Neural cell (in vitro differentiated cells): ENCODE data around the gene ACP1. TPM values are rescaled to one million over a fixed set of nuclear protein-coding genes. Genes with fewer than 3 reads are reported as not detected.

ENCODE experiments used
- H2AFZ ChIP-seq: fragments of 200-600, 300-800 bp; sonication (generic), shearing (Covaris generic); 2 replicates; pipeline ENCODE4 v1.6.0; 2014; ENCODE audit warnings: low read depth, mild to moderate bottlenecking, antibody characterized with exemption, low read length, moderate library complexity
- H3F3A ChIP-seq: fragments of 200-600 bp; shearing (Covaris generic); 2 replicates; pipeline ENCODE4 v1.6.1; 2016; ENCODE audit warnings: mild to moderate bottlenecking, moderate library complexity, mixed read lengths, antibody characterized with exemption, low read length; ENCODE audit not compliant: insufficient read depth, poor library complexity, severe bottlenecking
- H3K27ac ChIP-seq: fragments of 200-600, 300-800 bp; sonication (generic), shearing (Covaris generic); 2 replicates; pipeline ENCODE4 v1.5.1; 2014; ENCODE audit warnings: mild to moderate bottlenecking, low read length, moderate library complexity
- H3K27me3 ChIP-seq: fragments of 300-800, 200-600 bp; sonication (generic), shearing (Covaris generic); 2 replicates; pipeline ENCODE4 v1.6.0; 2014; ENCODE audit warnings: mild to moderate bottlenecking, low read depth, low read length, moderate library complexity; ENCODE audit not compliant: insufficient read depth
- H3K36me3 ChIP-seq: fragments of 300-800, 200-600 bp; sonication (generic), shearing (Covaris generic); 2 replicates; pipeline ENCODE4 v1.5.1; 2014; ENCODE audit warnings: mild to moderate bottlenecking, antibody characterized with exemption, low read length, moderate library complexity; ENCODE audit not compliant: insufficient read depth
- H3K4me2 ChIP-seq: fragments of 300-800, 200-600 bp; sonication (generic), shearing (Covaris generic); 2 replicates; pipeline ENCODE4 v1.6.0; 2014; ENCODE audit warnings: mild to moderate bottlenecking, low read length
- H3K4me3 ChIP-seq: fragments of 300-800, 200-600 bp; sonication (generic), shearing (Covaris generic); 2 replicates; pipeline ENCODE4 v1.5.1; 2014; ENCODE audit warnings: mild to moderate bottlenecking, low read length, moderate library complexity
- H3K79me2 ChIP-seq: fragments of 200-600 bp; shearing (Covaris generic); replicated peaks from 2 replicates; pipeline ENCODE4 v1.6.0; 2014; ENCODE audit warnings: mild to moderate bottlenecking, low read length, moderate library complexity; ENCODE audit not compliant: insufficient read depth
- H3K9ac ChIP-seq: fragments of 300-800, 200-600 bp; sonication (generic), shearing (Covaris generic); 2 replicates; pipeline ENCODE4 v1.6.1; 2016; ENCODE audit warnings: mild to moderate bottlenecking, low read length, mixed read lengths
- H3K9me2 ChIP-seq: fragments of 200-600 bp; shearing (Covaris generic); 2 replicates; pipeline ENCODE4 v1.6.1; 2016; ENCODE audit warnings: mild to moderate bottlenecking, low read length, mixed read lengths; ENCODE audit not compliant: insufficient read depth
- H3K9me3 ChIP-seq: fragments of 200-600, 300-800 bp; sonication (generic), shearing (Covaris generic); 2 replicates; pipeline ENCODE4 v1.6.1; 2016; ENCODE audit warnings: mild to moderate bottlenecking, mixed run types, low read length, moderate library complexity, mixed read lengths
- H4K20me1 ChIP-seq: fragments of 200-600 bp; shearing (Covaris generic); 2 replicates; pipeline ENCODE4 v1.6.1; 2016; ENCODE audit warnings: mild to moderate bottlenecking, mixed run types; ENCODE audit not compliant: insufficient read depth
- CTCF ChIP-seq: fragments of 450-650 bp; IDR thresholded peaks from 2 replicates; pipeline ENCODE4 v1.5.1; 2014; ENCODE audit warnings: antibody characterized with exemption, mild to moderate bottlenecking, moderate library complexity; ENCODE audit not compliant: poor library complexity, severe bottlenecking
- EP300 ChIP-seq: fragments of 450-650 bp; conservative IDR thresholded peaks from 2 replicates; pipeline ENCODE4 v1.6.1; 2014; ENCODE audit warnings: antibody characterized with exemption, mild to moderate bottlenecking, moderate library complexity; ENCODE audit not compliant: poor library complexity, severe bottlenecking
- EZH2 ChIP-seq: fragments of 200-600, 300-800 bp; shearing (Covaris generic), sonication (generic); IDR thresholded peaks from 2 replicates; pipeline ENCODE4 v1.6.1; 2014; ENCODE audit warnings: antibody characterized with exemption, low read length, borderline replicate concordance, mild to moderate bottlenecking; ENCODE audit not compliant: insufficient read depth, poor library complexity, severe bottlenecking
- MXI1 ChIP-seq: fragments of 450-650 bp; conservative IDR thresholded peaks from 2 replicates; pipeline ENCODE4 v1.6.1; 2014; ENCODE audit warnings: antibody characterized with exemption, mild to moderate bottlenecking; ENCODE audit not compliant: poor library complexity, severe bottlenecking
- POLR2AphosphoS5 ChIP-seq: IDR thresholded peaks from 2 replicates; pipeline ENCODE4 v1.6.1; 2012
- RAD21 ChIP-seq: fragments of 450-650 bp; conservative IDR thresholded peaks from 2 replicates; pipeline ENCODE4 v1.6.1; 2014; ENCODE audit warnings: antibody characterized with exemption, mild to moderate bottlenecking, moderate library complexity
- REST ChIP-seq: IDR thresholded peaks from 2 replicates; pipeline ENCODE4 v1.6.1; 2012; ENCODE audit warnings: borderline replicate concordance
- SMC3 ChIP-seq: fragments of 450-650 bp; conservative IDR thresholded peaks from 2 replicates; pipeline ENCODE4 v1.6.1; 2014; ENCODE audit warnings: antibody characterized with exemption, mild to moderate bottlenecking, moderate library complexity; ENCODE audit not compliant: poor library complexity
- TAF1 ChIP-seq: IDR thresholded peaks from 2 replicates; pipeline ENCODE4 v1.6.1; 2012; ENCODE audit warnings: low read depth
- polyA plus RNA-seq: library from polyadenylated mRNA; depleted of rRNA; stranded (reverse); fragments of >200 nt; gene quantifications from 2 replicates; pipeline ENCODE4 v1.2.3, GENCODE V29; 2014

The ACP1 gene
- polyA plus RNA-seq, 1 donor from 2014 or later = 263 TPM

GRCh38 chr2:234421-234820 lies 30.3 kb upstream of the ACP1 start:
- no peak overlapping the region for H3K4me3 ChIP-seq
- TF ChIP-seq CTCF (no peak), MXI1 (no peak), POLR2AphosphoS5 (no peak)
- H3K9me3 ChIP-seq = no peaks in the 10 kb centered on the region
- no peaks in the 10 kb centered on the region for H4K20me1 ChIP-seq
- H2AFZ ChIP-seq = no peak overlapping the region
- no peaks in the 10 kb centered on the region for H3K9me2 ChIP-seq
- no peak overlapping the region for H3K27ac ChIP-seq
- no peaks in the 10 kb centered on the region for H3K36me3 ChIP-seq
- no peaks in the 10 kb centered on the region for H3K27me3 ChIP-seq
- H3K9ac ChIP-seq = no peak overlapping the region
- H3K79me2 ChIP-seq = no peaks in the 10 kb centered on the region
- H3F3A ChIP-seq = no peaks in the 10 kb centered on the region
- no peak overlapping the region for H3K4me2 ChIP-seq

GRCh38 chr2:236993-237539 lies 27.7 kb upstream of the ACP1 start:
- H3K4me3 ChIP-seq = no peak overlapping the region
- peaks cover 5% of the 10 kb centered on the region for H3K36me3 ChIP-seq
- H3F3A ChIP-seq = no peaks in the 10 kb centered on the region
- no peak overlapping the region for H3K9ac ChIP-seq
- no peak overlapping the region for H2AFZ ChIP-seq
- H3K9me2 ChIP-seq = no peaks in the 10 kb centered on the region
- H4K20me1 ChIP-seq = no peaks in the 10 kb centered on the region
- no peaks in the 10 kb centered on the region for H3K79me2 ChIP-seq
- no peak overlapping the region for H3K27ac ChIP-seq
- no peak for TF ChIP-seq SMC3
- TF ChIP-seq EZH2 = no peak
- TF ChIP-seq RAD21 = no peak
- TF ChIP-seq TAF1 = no peak
- TF ChIP-seq REST = no peak
- no peak for TF ChIP-seq POLR2AphosphoS5
- no peak for TF ChIP-seq EP300
- no peak for TF ChIP-seq CTCF
- TF ChIP-seq MXI1 = no peak
- no peak overlapping the region for H3K4me2 ChIP-seq
- H3K9me3 ChIP-seq = no peaks in the 10 kb centered on the region
- H3K27me3 ChIP-seq = no peaks in the 10 kb centered on the region
